T-helper 2 cell treated with Interferon-gamma antibody and Interleukin-4, amounts not matched to agents 5 μg/mL and 100 μg/mL, for 36 hours (primary cell): Measurements from ENCODE around the gene ZNF581.

Experiments used
- DNase-seq: peaks from one replicate; pipeline ENCODE4 v3.0.0; 2021; ENCODE audit warnings: low spot score
- H3K27ac Mint-ChIP-seq: one replicate; pipeline ENCODE4 v1.8.0; 2021; ENCODE audit warnings: mild to moderate bottlenecking, mixed read lengths
- H3K27me3 Mint-ChIP-seq: one replicate; pipeline ENCODE4 v1.8.0; 2021; ENCODE audit warnings: low read depth, mixed read lengths
- H3K36me3 Mint-ChIP-seq: one replicate; pipeline ENCODE4 v1.8.0; 2021; ENCODE audit warnings: low read depth, mixed read lengths
- H3K4me1 Mint-ChIP-seq: one replicate; pipeline ENCODE4 v1.8.0; 2021; ENCODE audit warnings: low read depth, mixed read lengths
- H3K4me3 Mint-ChIP-seq: one replicate; pipeline ENCODE4 v1.8.0; 2022; ENCODE audit warnings: mild to moderate bottlenecking, moderate library complexity, mixed read lengths
- H3K9me3 Mint-ChIP-seq: one replicate; pipeline ENCODE4 v1.8.0; 2021; ENCODE audit warnings: mixed read lengths

Gene ZNF581

GRCh38 chr19:55667511-55667910, 24.1 kb downstream of the ZNF581 start:
- no peaks in the 10 kb centered on the region for H3K27me3 Mint-ChIP-seq
- DNase-seq: no peak
- H3K27ac Mint-ChIP-seq: no peak overlapping the region
- H3K9me3 Mint-ChIP-seq: no peaks in the 10 kb centered on the region
- H3K4me3 Mint-ChIP-seq: no peak overlapping the region
- H3K4me1 Mint-ChIP-seq: no peaks in the 10 kb centered on the region
- H3K36me3 Mint-ChIP-seq: peaks cover 69% of the 10 kb centered on the region

DNA sequence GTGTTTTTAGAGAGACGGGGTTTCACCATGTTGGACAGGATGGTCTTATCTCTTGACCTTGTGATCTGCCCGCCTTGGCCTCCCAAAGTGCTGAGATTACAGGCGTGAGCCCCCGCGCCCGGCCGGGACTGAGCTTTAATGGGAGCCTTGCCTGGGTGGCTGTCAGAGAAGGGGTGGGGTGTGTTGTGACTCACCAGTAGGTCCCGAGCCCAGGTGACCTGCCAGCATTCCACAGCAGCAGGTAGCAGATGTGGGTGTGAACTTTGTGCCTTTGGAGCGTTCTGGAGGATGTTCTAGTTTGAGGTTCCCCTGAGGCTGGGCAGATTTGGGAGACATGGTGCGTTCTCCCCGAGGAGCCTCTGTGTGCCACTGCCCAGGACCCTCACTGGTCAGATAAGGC, 24.5 kb downstream of the ZNF581 start:
- no peaks in the 10 kb centered on the region for H3K4me1 Mint-ChIP-seq
- H3K27me3 Mint-ChIP-seq: no peaks in the 10 kb centered on the region
- H3K27ac Mint-ChIP-seq: no peak overlapping the region
- no peak for DNase-seq
- H3K36me3 Mint-ChIP-seq: peaks cover 65% of the 10 kb centered on the region
- H3K4me3 Mint-ChIP-seq: no peak overlapping the region
- H3K9me3 Mint-ChIP-seq: no peaks in the 10 kb centered on the region

DNA sequence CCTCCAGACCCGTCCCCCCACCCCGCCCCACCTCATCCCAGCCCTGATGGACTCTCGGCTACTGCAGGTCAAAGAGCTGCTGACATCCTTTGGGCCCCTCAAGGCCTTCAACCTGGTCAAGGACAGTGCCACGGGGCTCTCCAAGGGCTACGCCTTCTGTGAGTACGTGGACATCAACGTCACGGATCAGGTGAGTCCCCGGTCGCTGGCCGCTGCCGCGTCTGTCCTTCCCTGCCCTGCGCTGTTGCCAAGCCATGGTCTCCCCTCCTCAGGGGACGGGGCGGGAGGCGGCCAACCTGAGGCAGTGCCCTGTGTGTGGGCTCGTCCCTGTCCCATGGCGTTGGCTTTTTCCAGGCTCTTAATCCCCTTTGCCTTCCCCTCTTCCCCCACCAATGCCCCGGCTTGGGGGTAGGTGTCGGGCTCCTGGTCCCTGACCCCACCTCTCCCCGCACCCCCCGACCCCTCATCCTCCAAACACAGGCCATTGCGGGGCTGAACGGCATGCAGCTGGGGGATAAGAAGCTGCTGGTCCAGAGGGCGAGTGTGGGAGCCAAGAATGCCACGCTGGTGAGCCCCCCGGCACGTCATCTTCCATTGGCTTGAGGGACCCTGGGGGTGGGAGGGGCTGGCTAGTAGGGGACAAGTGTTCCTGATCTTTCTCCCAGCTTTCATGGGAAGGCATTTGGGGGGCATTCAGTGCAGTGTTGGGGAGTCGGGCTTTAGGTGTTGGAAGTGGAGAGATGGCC, 25.3 kb downstream of the ZNF581 start:
- no peak overlapping the region for H3K27ac Mint-ChIP-seq
- DNase-seq: no peak
- H3K4me1 Mint-ChIP-seq: peaks cover 5% of the 10 kb centered on the region
- H3K4me3 Mint-ChIP-seq: no peak overlapping the region
- H3K36me3 Mint-ChIP-seq: peaks cover 65% of the 10 kb centered on the region
- H3K27me3 Mint-ChIP-seq: no peaks in the 10 kb centered on the region
- H3K9me3 Mint-ChIP-seq: no peaks in the 10 kb centered on the region

DNA sequence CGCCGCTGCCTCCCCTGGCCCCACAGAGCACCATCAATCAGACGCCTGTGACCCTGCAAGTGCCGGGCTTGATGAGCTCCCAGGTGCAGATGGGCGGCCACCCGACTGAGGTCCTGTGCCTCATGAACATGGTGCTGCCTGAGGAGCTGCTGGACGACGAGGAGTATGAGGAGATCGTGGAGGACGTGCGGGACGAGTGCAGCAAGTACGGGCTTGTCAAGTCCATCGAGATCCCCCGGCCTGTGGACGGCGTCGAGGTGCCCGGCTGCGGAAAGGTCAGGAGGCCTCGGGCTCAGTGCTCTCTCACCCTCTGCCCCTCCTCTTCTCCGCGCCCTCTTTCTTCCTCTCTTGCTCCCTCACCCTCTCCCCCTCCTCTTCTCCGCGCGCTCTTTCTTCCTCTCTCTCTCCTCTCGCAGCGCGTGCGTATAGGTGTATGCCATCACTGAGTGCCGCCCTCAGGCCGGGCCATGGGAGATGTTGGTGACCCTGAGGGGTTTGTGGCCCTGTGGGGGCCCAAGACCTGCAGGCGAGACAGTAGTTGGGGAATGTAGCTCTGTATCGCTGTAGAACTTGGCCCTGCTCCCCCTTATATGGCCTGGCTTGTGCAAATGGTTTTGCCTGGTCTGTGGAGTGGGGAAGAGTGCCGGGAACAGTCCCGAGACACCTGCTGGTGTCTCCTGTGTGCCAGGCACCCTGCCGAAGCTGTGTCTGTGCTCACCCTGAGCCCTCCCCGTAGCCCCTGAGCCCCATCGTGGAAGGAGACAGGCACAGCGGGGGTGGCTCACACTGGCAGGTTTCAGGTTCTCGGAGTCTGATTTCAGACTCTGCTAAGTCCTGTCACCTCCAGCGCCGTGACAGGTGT, 26.2 kb downstream of the ZNF581 start:
- H3K27me3 Mint-ChIP-seq: no peaks in the 10 kb centered on the region
- H3K9me3 Mint-ChIP-seq: no peaks in the 10 kb centered on the region
- DNase-seq: no peak
- no peak overlapping the region for H3K4me3 Mint-ChIP-seq
- peaks cover 5% of the 10 kb centered on the region for H3K4me1 Mint-ChIP-seq
- no peak overlapping the region for H3K27ac Mint-ChIP-seq
- H3K36me3 Mint-ChIP-seq: peaks cover 61% of the 10 kb centered on the region

GRCh38 chr19:55670280-55671053, 27.0 kb downstream of the ZNF581 start:
- peaks cover 5% of the 10 kb centered on the region for H3K4me1 Mint-ChIP-seq
- no peak for DNase-seq
- H3K36me3 Mint-ChIP-seq: peaks cover 60% of the 10 kb centered on the region
- H3K27me3 Mint-ChIP-seq: no peaks in the 10 kb centered on the region
- no peak overlapping the region for H3K27ac Mint-ChIP-seq
- no peak overlapping the region for H3K4me3 Mint-ChIP-seq
- H3K9me3 Mint-ChIP-seq: no peaks in the 10 kb centered on the region

GRCh38 chr19:55671054-55671378, 27.6 kb downstream of the ZNF581 start:
- Mint-ChIP-seq H3K27me3 (no peaks in the 10 kb centered on the region), H3K9me3 (no peaks in the 10 kb centered on the region), H3K36me3 (peaks cover 59% of the 10 kb centered on the region), H3K4me1 (peaks cover 6% of the 10 kb centered on the region), H3K4me3 (no peak overlapping the region), H3K27ac (peak overlapping the region; percentile 9)
- no peak for DNase-seq

- DNase-seq: no peak
- Mint-ChIP-seq H3K4me3 (no peak overlapping the region), H3K9me3 (no peaks in the 10 kb centered on the region), H3K27ac (no peak overlapping the region), H3K4me1 (peaks cover 15% of the 10 kb centered on the region), H3K36me3 (peaks cover 50% of the 10 kb centered on the region), H3K27me3 (no peaks in the 10 kb centered on the region)
These were observed 29.0 kb downstream of the ZNF581 start for GRCh38 chr19:55672418-55672817.

- H3K4me1 Mint-ChIP-seq: peaks cover 20% of the 10 kb centered on the region
- H3K36me3 Mint-ChIP-seq: peaks cover 49% of the 10 kb centered on the region
- no peak overlapping the region for H3K4me3 Mint-ChIP-seq
- peak overlapping the region; percentile 69 for H3K27ac Mint-ChIP-seq
- no peaks in the 10 kb centered on the region for H3K9me3 Mint-ChIP-seq
- no peak for DNase-seq
- no peaks in the 10 kb centered on the region for H3K27me3 Mint-ChIP-seq
These were observed 30.0 kb downstream of the ZNF581 start for GRCh38 chr19:55673465-55673864.

DNA sequence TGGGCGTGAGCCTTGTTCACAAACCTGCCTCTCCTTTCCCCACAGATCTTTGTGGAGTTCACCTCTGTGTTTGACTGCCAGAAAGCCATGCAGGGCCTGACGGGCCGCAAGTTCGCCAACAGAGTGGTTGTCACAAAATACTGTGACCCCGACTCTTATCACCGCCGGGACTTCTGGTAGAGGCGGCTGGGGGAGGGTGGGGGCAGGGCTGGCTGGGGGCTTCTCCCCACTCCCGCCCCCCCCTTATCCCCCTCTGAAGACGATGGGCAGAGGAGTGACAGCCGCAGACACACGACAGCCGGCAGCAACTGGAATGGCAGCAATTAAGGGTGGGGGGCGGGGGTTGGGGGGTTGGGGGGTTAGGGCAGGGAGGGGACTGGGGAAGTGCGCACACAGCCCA, 30.4 kb downstream of the ZNF581 start:
- Mint-ChIP-seq H3K36me3 (peaks cover 49% of the 10 kb centered on the region), H3K9me3 (no peaks in the 10 kb centered on the region), H3K4me3 (no peak overlapping the region), H3K4me1 (peaks cover 21% of the 10 kb centered on the region), H3K27ac (peak overlapping the region; percentile 71), H3K27me3 (no peaks in the 10 kb centered on the region)
- no peak for DNase-seq

DNA sequence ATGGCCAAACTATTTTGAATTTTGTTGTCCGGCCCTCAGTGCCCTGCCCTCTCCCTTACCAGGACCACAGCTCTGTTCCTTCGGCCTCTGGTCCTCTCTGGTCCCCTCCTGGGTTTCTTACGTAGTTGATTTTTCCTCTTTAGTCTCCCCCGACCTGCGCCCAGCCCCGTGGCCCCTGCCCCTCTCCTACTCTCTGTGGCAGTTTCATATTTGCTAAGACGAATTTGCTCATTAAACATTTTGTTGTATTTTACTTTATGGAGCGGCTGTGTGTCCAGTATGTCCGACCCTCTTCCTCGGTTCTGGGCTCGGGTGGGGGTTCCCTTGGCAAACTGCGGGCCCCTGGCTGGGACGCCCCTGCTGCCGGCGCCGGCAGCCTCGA, 31.0 kb downstream of the ZNF581 start:
- H3K9me3 Mint-ChIP-seq: no peaks in the 10 kb centered on the region
- DNase-seq: no peak
- H3K4me3 Mint-ChIP-seq: peak overlapping the region; percentile 27
- H3K4me1 Mint-ChIP-seq: peaks cover 22% of the 10 kb centered on the region
- H3K36me3 Mint-ChIP-seq: peaks cover 50% of the 10 kb centered on the region
- peak overlapping the region; percentile 71 for H3K27ac Mint-ChIP-seq
- no peaks in the 10 kb centered on the region for H3K27me3 Mint-ChIP-seq

- Mint-ChIP-seq H3K36me3 (peaks cover 49% of the 10 kb centered on the region), H3K4me1 (peaks cover 28% of the 10 kb centered on the region), H3K4me3 (peak within 1 kb of the TSS; percentile 97), H3K9me3 (no peaks in the 10 kb centered on the region), H3K27ac (peak within 1 kb of the TSS; percentile 93), H3K27me3 (no peaks in the 10 kb centered on the region)
- peak; percentile 96 for DNase-seq
These were observed 31.6 kb downstream of the ZNF581 start, which contains the start of gene EPN1 for GRCh38 chr19:55674841-55675660. Gene EPN1 (plus strand): TSS chr19:55675226. CDS start chr19:55678628, 3,402 bp downstream.

DNA sequence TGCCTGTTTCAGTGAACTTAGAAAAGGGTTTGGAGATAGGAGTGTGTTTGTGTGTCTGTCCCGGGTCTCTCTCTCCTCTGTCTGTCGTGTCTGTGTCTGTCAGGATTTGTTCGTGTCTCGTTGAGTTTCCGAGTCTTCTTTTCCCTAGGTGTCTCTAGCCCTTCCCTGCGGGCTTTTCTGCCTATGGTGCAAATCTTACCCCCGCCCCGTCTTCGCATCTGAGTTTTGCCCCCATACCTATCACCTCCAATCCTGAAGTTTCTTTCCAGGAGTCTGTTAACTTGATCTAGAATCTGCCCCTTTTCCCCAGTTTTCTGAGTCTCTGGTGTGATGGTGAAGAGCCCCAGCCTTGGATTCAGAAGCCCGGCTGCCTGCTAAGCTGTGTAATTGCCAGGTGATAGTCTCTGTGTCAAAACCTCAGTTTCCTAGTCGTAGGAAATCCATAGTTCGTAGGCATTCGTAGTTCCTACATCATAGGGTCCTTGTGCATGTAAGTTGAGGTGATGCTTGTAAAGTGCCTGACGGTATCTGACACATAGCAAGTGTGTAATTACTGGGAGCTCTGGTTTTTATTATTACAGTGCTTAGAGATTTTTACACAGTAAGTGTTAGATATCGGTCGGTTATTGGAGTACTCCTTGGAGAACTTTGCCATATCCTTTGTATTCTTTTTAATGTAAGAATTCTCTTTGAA, 32.4 kb downstream of the ZNF581 start:
- DNase-seq: no peak
- no peaks in the 10 kb centered on the region for H3K27me3 Mint-ChIP-seq
- H3K9me3 Mint-ChIP-seq: no peaks in the 10 kb centered on the region
- H3K27ac Mint-ChIP-seq: peak overlapping the region; percentile 93
- H3K4me3 Mint-ChIP-seq: peak overlapping the region; percentile 97
- H3K4me1 Mint-ChIP-seq: peaks cover 28% of the 10 kb centered on the region
- peaks cover 46% of the 10 kb centered on the region for H3K36me3 Mint-ChIP-seq

- H3K9me3 Mint-ChIP-seq: no peaks in the 10 kb centered on the region
- H3K4me1 Mint-ChIP-seq: peaks cover 28% of the 10 kb centered on the region
- H3K27me3 Mint-ChIP-seq: no peaks in the 10 kb centered on the region
- H3K36me3 Mint-ChIP-seq: peaks cover 40% of the 10 kb centered on the region
- H3K4me3 Mint-ChIP-seq: peak overlapping the region; percentile 97
- no peak for DNase-seq
- H3K27ac Mint-ChIP-seq: peak overlapping the region; percentile 60
These were observed 32.9 kb downstream of the ZNF581 start for GRCh38 chr19:55676383-55676782.
